CD14-positive monocyte (primary cell): ENCODE data around the gene KLHL3. TPM values are rescaled to one million over a fixed set of nuclear protein-coding genes. Genes with fewer than 3 reads are reported as not detected.

ENCODE experiments used
- DNase-seq, 3 donors: peaks; one replicate each; pipeline ENCODE4 v3.0.0-alpha.2; 2011 to 2022
- H2AFZ ChIP-seq: 2 replicates; pipeline ENCODE4 v1.6.0; 2012; ENCODE audit warnings: mild to moderate bottlenecking, low read depth, low read length, inconsistent platforms; ENCODE audit not compliant: insufficient read depth, poor library complexity, severe bottlenecking
- H3K27ac ChIP-seq, 2 donors: 1 replicate in 1 of 2; 2 replicates in 1 of 2; pipeline ENCODE4 v1.5.1; 2012 to 2013; ENCODE audit warnings: low read length in 2 of 2, control low read depth in 1 of 2, inconsistent platforms in 1 of 2, low read depth in 1 of 2, mild to moderate bottlenecking in 1 of 2
- H3K27me3 ChIP-seq, 2 donors: one replicate each; pipeline versions ENCODE4 v1.6.0 to v1.6.1; 2011 to 2013; ENCODE audit warnings: low read length in 2 of 2; ENCODE audit not compliant: control insufficient read depth in 2 of 2, insufficient read depth in 2 of 2
- H3K36me3 ChIP-seq, 2 donors: replicated peaks in 1 of 2; 1 replicate in 1 of 2; 2 replicates in 1 of 2; pipeline versions ENCODE4 v1.5.1 to v1.6.1; 2012 to 2013; ENCODE audit warnings: low read length in 2 of 2, control low read depth in 1 of 2, inconsistent platforms in 1 of 2, mild to moderate bottlenecking in 1 of 2; ENCODE audit not compliant: insufficient read depth in 2 of 2, control insufficient read depth in 1 of 2
- H3K4me1 ChIP-seq, 2 donors: 1 replicate in 1 of 2; 2 replicates in 1 of 2; pipeline versions ENCODE4 v1.5.1 to v1.6.1; 2012 to 2013; ENCODE audit warnings: low read length in 2 of 2, control low read depth in 1 of 2, inconsistent platforms in 1 of 2, mild to moderate bottlenecking in 1 of 2, moderate library complexity in 1 of 2; ENCODE audit not compliant: insufficient read depth in 2 of 2, control insufficient read depth in 1 of 2
- H3K4me2 ChIP-seq: replicated peaks from 2 replicates; pipeline ENCODE3; 2012; ENCODE audit warnings: low read length, moderate library complexity, mild to moderate bottlenecking; ENCODE audit not compliant: poor library complexity, severe bottlenecking; ENCODE audit errors: extremely low read depth
- H3K4me3 ChIP-seq, 3 experiments: fragments of 200-600 bp in 1 of 3; sonication (generic) in 1 of 3; replicated peaks in 1 of 3; 1 replicate in 2 of 3; 2 replicates in 1 of 3; pipeline ENCODE4 v1.5.1; 2011 to 2013; ENCODE audit warnings: low read length in 3 of 3, mild to moderate bottlenecking in 3 of 3, control low read depth in 2 of 3, low read depth in 2 of 3, inconsistent platforms in 1 of 3, moderate library complexity in 1 of 3
- H3K79me2 ChIP-seq: 2 replicates; pipeline ENCODE4 v1.6.0; 2012; ENCODE audit warnings: mild to moderate bottlenecking, control low read depth, inconsistent platforms, low read length, moderate library complexity; ENCODE audit not compliant: insufficient read depth
- H3K9ac ChIP-seq: 2 replicates; pipeline ENCODE4 v1.6.0; 2017; ENCODE audit warnings: low read length, mild to moderate bottlenecking; ENCODE audit not compliant: insufficient read depth, poor library complexity, severe bottlenecking
- H3K9me3 ChIP-seq, 2 donors: replicated peaks in 1 of 2; 1 replicate in 1 of 2; 2 replicates in 1 of 2; pipeline versions ENCODE4 v1.5.1 to v1.6.1; 2012 to 2013; ENCODE audit warnings: low read length in 2 of 2, control low read depth in 1 of 2; ENCODE audit not compliant: control insufficient read depth in 1 of 2, insufficient read depth in 1 of 2
- H4K20me1 ChIP-seq: 2 replicates; pipeline ENCODE4 v1.6.0; 2012; ENCODE audit warnings: mild to moderate bottlenecking, low read length, control low read depth, moderate library complexity; ENCODE audit not compliant: insufficient read depth
- H3K27ac Mint-ChIP-seq, 7 donors: one replicate each; pipeline ENCODE4 v1.8.0; 2020; ENCODE audit warnings: mild to moderate bottlenecking in 7 of 7, mixed read lengths in 7 of 7, moderate library complexity in 6 of 7, inconsistent platforms in 2 of 7
- H3K27me3 Mint-ChIP-seq, 3 donors: one replicate each; pipeline ENCODE4 v1.8.0; 2021 to 2022; ENCODE audit warnings: low read depth in 3 of 3, mild to moderate bottlenecking in 3 of 3, mixed read lengths in 3 of 3, moderate library complexity in 3 of 3, inconsistent platforms in 1 of 3
- H3K36me3 Mint-ChIP-seq, 2 donors: one replicate each; pipeline ENCODE4 v1.8.0; 2020; ENCODE audit warnings: mixed read lengths in 2 of 2, inconsistent platforms in 1 of 2, mild to moderate bottlenecking in 1 of 2
- H3K4me1 Mint-ChIP-seq: one replicate; pipeline ENCODE4 v1.8.0; 2020; ENCODE audit warnings: mild to moderate bottlenecking, mixed read lengths
- H3K4me3 Mint-ChIP-seq, 2 donors: one replicate each; pipeline ENCODE4 v1.8.0; 2020; ENCODE audit warnings: mild to moderate bottlenecking in 2 of 2, mixed read lengths in 2 of 2, moderate library complexity in 1 of 2
- H3K9me3 Mint-ChIP-seq, 7 donors: one replicate each; pipeline ENCODE4 v1.8.0; 2020 to 2022; ENCODE audit warnings: mixed read lengths in 7 of 7, mild to moderate bottlenecking in 6 of 7, moderate library complexity in 6 of 7, inconsistent platforms in 2 of 7
- CTCF ChIP-seq: fragments of 200-600 bp; IDR thresholded peaks from one replicate; pipeline ENCODE4 v1.8.0; 2022; ENCODE audit warnings: antibody characterized with exemption, mild to moderate bottlenecking
- WGBS: methylation state at CpG from one replicate; pipeline ENCODE4 v1.1.5; 2013; ENCODE audit warnings: missing lambda C conversion rate; ENCODE audit not compliant: insufficient coverage; 5-methylcytosine and 5-hydroxymethylcytosine counted together
- intact Hi-C, 2 donors: fragments of 100-400 bp; cut with micrococcal nuclease; formaldehyde crosslinking; loops; one replicate each; pipeline versions ENCODE4 v1.15.0 to v1.15.1; 2023
- polyA plus RNA-seq, 3 donors: library from polyadenylated mRNA; depleted of rRNA in 1 of 3; unstranded in 2 of 3; stranded (reverse) in 1 of 3; fragments of 300-500 nt in 2 of 3; fragments of >200 nt in 1 of 3; fragmentation: Illumina TruSeq in 2 of 3; gene quantifications; 1 replicate in 2 of 3; 2 replicates in 1 of 3; pipeline ENCODE4 v1.2.3, GENCODE V29; 2012 to 2021

Gene KLHL3
- polyA plus RNA-seq, 3 donors, result 0.71 TPM; not detected in 2

DNA sequence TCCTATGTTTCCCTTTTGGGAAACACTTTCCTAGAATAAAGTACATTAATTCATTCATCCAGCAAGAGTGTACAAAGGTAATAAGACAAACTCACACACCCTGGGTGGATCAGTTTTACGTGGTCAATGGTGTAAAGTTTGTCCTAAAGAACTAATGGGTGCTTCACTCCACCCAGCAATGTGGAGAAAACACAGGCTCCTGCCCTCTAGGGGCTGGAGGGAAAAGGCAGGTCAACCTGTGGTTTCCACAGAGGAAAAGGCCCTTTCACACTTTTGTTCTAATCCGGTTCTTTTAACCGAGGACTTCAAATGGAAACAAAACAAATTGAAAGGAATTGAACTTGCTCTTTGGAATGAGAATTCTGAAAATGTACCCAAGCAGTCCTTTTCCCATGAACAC, 155.9 kb downstream of the KLHL3 start:
- no CpG with 5 or more reads among the region's 3 CpGs for WGBS
- peaks cover 0 to 2% of the 10 kb centered on the region in 2 donors for H3K36me3 Mint-ChIP-seq
- H3K4me1 Mint-ChIP-seq, result peaks cover 54% of the 10 kb centered on the region
- Histone ChIP-seq H3K27me3 (no peaks in the 10 kb centered on the region), H3K27ac (no peak overlapping the region), H3K4me1 (peaks cover 33 to 56% of the 10 kb centered on the region in 2 donors), H4K20me1 (no peaks in the 10 kb centered on the region), H3K4me2 (no peak overlapping the region), H3K36me3 (no peaks in the 10 kb centered on the region), H3K4me3 (no peak overlapping the region), H3K79me2 (no peaks in the 10 kb centered on the region), H3K9ac (no peak overlapping the region), H3K9me3 (no peaks in the 10 kb centered on the region), H2AFZ (no peak overlapping the region)
- no peak overlapping the region for H3K4me3 Mint-ChIP-seq
- H3K9me3 Mint-ChIP-seq, result peaks cover 0 to 2% (median 0%) of the 10 kb centered on the region in 7 donors
- peaks cover 0 to 3% (median 1%) of the 10 kb centered on the region in 3 donors for H3K27me3 Mint-ChIP-seq
- intact Hi-C loops, result no loop called here
- peak overlapping the region in 2 of 7 donors; percentile 14 to 38 for H3K27ac Mint-ChIP-seq
- DNase-seq, result no peak
- TF ChIP-seq CTCF, result no peak

DNA sequence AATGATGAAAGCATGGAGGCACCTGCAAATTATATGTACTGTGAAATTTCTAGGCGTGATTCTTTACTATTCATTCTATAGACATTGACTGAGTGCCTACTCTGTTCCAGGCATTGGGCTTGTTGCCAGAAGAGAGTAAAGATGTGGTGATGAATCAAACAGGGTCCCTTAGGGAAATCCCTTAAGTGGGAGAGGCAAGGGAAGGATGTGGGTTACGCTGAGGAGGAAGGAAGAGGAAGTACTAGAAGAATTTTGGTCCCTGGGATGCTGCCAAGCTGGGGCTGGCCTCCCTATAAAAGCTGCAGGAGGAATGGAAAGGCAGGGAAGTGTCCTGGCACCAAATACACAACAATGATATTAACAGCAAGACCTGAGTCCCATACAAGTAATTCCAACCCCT, 160.0 kb downstream of the KLHL3 start:
- 0% methylated on average over 1 of the region's 2 CpGs for WGBS
- Histone ChIP-seq H3K4me1 (peaks cover 9 to 30% of the 10 kb centered on the region in 2 donors), H3K4me2 (no peak overlapping the region), H3K36me3 (no peaks in the 10 kb centered on the region), H3K27me3 (no peaks in the 10 kb centered on the region), H3K9ac (no peak overlapping the region), H3K27ac (no peak overlapping the region), H2AFZ (no peak overlapping the region), H3K9me3 (no peaks in the 10 kb centered on the region), H4K20me1 (no peaks in the 10 kb centered on the region), H3K4me3 (no peak overlapping the region), H3K79me2 (no peaks in the 10 kb centered on the region)
- H3K4me1 Mint-ChIP-seq, result peaks cover 33% of the 10 kb centered on the region
- peak; percentile 34 to 79 (median 39) for DNase-seq
- H3K27me3 Mint-ChIP-seq, result peaks cover 7 to 17% (median 9%) of the 10 kb centered on the region in 3 donors
- intact Hi-C loops, result no loop called here
- peaks cover 0 to 2% of the 10 kb centered on the region in 2 donors for H3K36me3 Mint-ChIP-seq
- H3K27ac Mint-ChIP-seq, result no peak overlapping the region
- peaks cover 0 to 2% (median 0%) of the 10 kb centered on the region in 7 donors for H3K9me3 Mint-ChIP-seq
- peak overlapping the region in 1 of 2 donors; percentile 51 for H3K4me3 Mint-ChIP-seq
- no peak for TF ChIP-seq CTCF
